ENCODE data around the gene RHBDL1. TPM values are rescaled to one million over a fixed set of nuclear protein-coding genes. Genes with fewer than 3 reads are reported as not detected.

The RHBDL1 gene
- total and polyA plus RNA-seq, 2 donors (not counting 1 experiment from before 2014, with no cell fraction given) = 0.76 to 7.1 TPM

GRCh38 chr16:680967-681745 is 5.7 kb downstream of the RHBDL1 start:
- H3K4me1 ChIP-seq (ENCODE audit: control insufficient read depth, extremely low read depth, insufficient read depth, low read length) = peaks cover 18% of the 10 kb centered on the region
- TF ChIP-seq CTCF (conservative IDR thresholded peaks at IDR 0.05 in 1 of 2, IDR thresholded peaks at IDR 0.05 in 1 of 2; ENCODE audit: low read depth in 1 of 2, low read length in 2 of 2) (peak in 1 of 2 donors; percentile 13), EZH2 (IDR thresholded peaks at IDR 0.05; ENCODE audit: low read length, missing control alignments) (no peak)

GRCh38 chr16:681746-682427 is 6.4 kb downstream of the RHBDL1 start:
- H3K27me3 ChIP-seq (ENCODE audit: control insufficient read depth, insufficient read depth, low read length) = no peaks in the 10 kb centered on the region
- no peak for TF ChIP-seq CTCF (conservative IDR thresholded peaks at IDR 0.05 in 1 of 2, IDR thresholded peaks at IDR 0.05 in 1 of 2; ENCODE audit: low read depth in 1 of 2, low read length in 2 of 2)
- no peak for TF ChIP-seq EZH2 (IDR thresholded peaks at IDR 0.05; ENCODE audit: low read length, missing control alignments)
- H3K9ac ChIP-seq (ENCODE audit: insufficient read depth, low read length) = no peak overlapping the region
- H3K4me1 ChIP-seq (ENCODE audit: control insufficient read depth, extremely low read depth, insufficient read depth, low read length) = peaks cover 18% of the 10 kb centered on the region
- no peak overlapping the region for H2AFZ ChIP-seq (ENCODE audit: low read length)
- H3K4me3 ChIP-seq (replicated peaks in 1 of 4; ENCODE audit: control extremely low read depth in 1 of 4, insufficient read depth in 1 of 4, low read depth in 3 of 4, low read length in 4 of 4) = peak overlapping the region; percentile 72 to 88 (median 85)
- H3K79me2 ChIP-seq (ENCODE audit: control insufficient read depth, insufficient read depth, low read length) = peaks cover 31% of the 10 kb centered on the region
- peak overlapping the region; percentile 99 for H3K4me2 ChIP-seq (ENCODE audit: extremely low read depth, insufficient read depth, low read length)
- peaks cover 31% of the 10 kb centered on the region for H3K36me3 ChIP-seq (ENCODE audit: control insufficient read depth, insufficient read depth, low read length)
- no peaks in the 10 kb centered on the region for H3K9me3 ChIP-seq (ENCODE audit: control insufficient read depth, insufficient read depth, low read depth, low read length)
- H3K27ac ChIP-seq (ENCODE audit: insufficient read depth, low read length) = no peak overlapping the region
- peak; percentile 32 to 35 for DNase-seq (ENCODE audit: low read depth in 2 of 2)
- H4K20me1 ChIP-seq (ENCODE audit: control insufficient read depth, extremely low read depth, insufficient read depth, low read length) = no peaks in the 10 kb centered on the region

More at GRCh38 chr16:680967-681745, 5.7 kb downstream of the RHBDL1 start:
- Histone ChIP-seq H3K79me2 (ENCODE audit: control insufficient read depth, insufficient read depth, low read length) (peaks cover 31% of the 10 kb centered on the region), H3K27ac (ENCODE audit: insufficient read depth, low read length) (peak overlapping the region; percentile 73), H3K4me3 (replicated peaks in 1 of 4; ENCODE audit: control extremely low read depth in 1 of 4, insufficient read depth in 1 of 4, low read depth in 3 of 4, low read length in 4 of 4) (peak overlapping the region; percentile 72 to 88 (median 85)), H3K27me3 (ENCODE audit: control insufficient read depth, insufficient read depth, low read length) (no peaks in the 10 kb centered on the region), H3K9me3 (ENCODE audit: control insufficient read depth, insufficient read depth, low read depth, low read length) (no peaks in the 10 kb centered on the region), H3K9ac (ENCODE audit: insufficient read depth, low read length) (peak overlapping the region; percentile 78), H2AFZ (ENCODE audit: low read length) (no peak overlapping the region), H3K36me3 (ENCODE audit: control insufficient read depth, insufficient read depth, low read length) (peaks cover 27% of the 10 kb centered on the region), H4K20me1 (ENCODE audit: control insufficient read depth, extremely low read depth, insufficient read depth, low read length) (no peaks in the 10 kb centered on the region), H3K4me2 (ENCODE audit: extremely low read depth, insufficient read depth, low read length) (peak overlapping the region; percentile 99)
- DNase-seq (ENCODE audit: low read depth in 2 of 2) = peak; percentile 57 to 58

Data from fibroblast of lung (primary cell).